HEK293 (cell line): ENCODE measurements around the gene BCKDHA.

ENCODE experiments used
- HIC1 ChIP-seq: fragments of 450-650 bp; formaldehyde crosslinking; IDR thresholded peaks from 2 replicates; pipeline ENCODE4 v1.5.1; 2016; ENCODE audit warnings: missing biosample characterization, missing genetic modification characterization
- MEIS1 ChIP-seq: sonication (generic); formaldehyde crosslinking; IDR thresholded peaks from 2 replicates; pipeline ENCODE4 v1.8.1; 2022; ENCODE audit warnings: missing genetic modification reagents, mild to moderate bottlenecking, borderline replicate concordance
- TRIM28 ChIP-seq: IDR thresholded peaks from 2 replicates; pipeline ENCODE4 v1.6.1; 2011; ENCODE audit warnings: low read length, control low read depth, borderline replicate concordance
- ZBTB11 ChIP-seq: fragments of 450-650 bp; formaldehyde crosslinking; conservative IDR thresholded peaks from 2 replicates; pipeline ENCODE4 v1.5.1; 2016; ENCODE audit warnings: low read depth, missing biosample characterization, missing genetic modification characterization
- ZBTB20 ChIP-seq: fragments of 450-650 bp; formaldehyde crosslinking; IDR thresholded peaks from 2 replicates; pipeline ENCODE4 v1.5.1; 2016; ENCODE audit warnings: missing biosample characterization, missing genetic modification characterization
- ZBTB21 ChIP-seq: fragments of 450-650 bp; formaldehyde crosslinking; IDR thresholded peaks from 2 replicates; pipeline ENCODE4 v1.5.1; 2017; ENCODE audit warnings: missing biosample characterization, missing genetic modification characterization
- ZEB2 ChIP-seq: fragments of 450-650 bp; formaldehyde crosslinking; IDR thresholded peaks from 2 replicates; pipeline ENCODE4 v1.5.1; 2016; ENCODE audit warnings: missing biosample characterization, missing genetic modification characterization
- ZNF10 ChIP-seq: fragments of 450-650 bp; formaldehyde crosslinking; IDR thresholded peaks from 2 replicates; pipeline ENCODE4 v1.5.1; 2017; ENCODE audit warnings: missing biosample characterization, missing genetic modification characterization
- ZNF133 ChIP-seq: fragments of 450-650 bp; formaldehyde crosslinking; IDR thresholded peaks from 2 replicates; pipeline ENCODE4 v1.5.1; 2016; ENCODE audit warnings: missing biosample characterization, missing genetic modification characterization
- ZNF138 ChIP-seq: fragments of 450-650 bp; formaldehyde crosslinking; IDR thresholded peaks from 2 replicates; pipeline ENCODE4 v1.5.1; 2016; ENCODE audit warnings: missing biosample characterization, missing genetic modification characterization, borderline replicate concordance
- ZNF558 ChIP-seq: fragments of 450-650 bp; formaldehyde crosslinking; IDR thresholded peaks from 2 replicates; pipeline ENCODE4 v1.5.1; 2016; ENCODE audit warnings: missing biosample characterization, missing genetic modification characterization
- ZNF654 ChIP-seq: fragments of 450-650 bp; formaldehyde crosslinking; IDR thresholded peaks from 2 replicates; pipeline ENCODE4 v1.5.1; 2016; ENCODE audit warnings: low read depth, missing biosample characterization, missing genetic modification characterization
- TF ChIP-seq, protein P1 (sequence below): fragments of 450-650 bp; formaldehyde crosslinking; IDR thresholded peaks from 2 replicates; pipeline ENCODE4 v1.5.1; 2016; ENCODE audit warnings: missing biosample characterization, missing genetic modification characterization

DNA sequence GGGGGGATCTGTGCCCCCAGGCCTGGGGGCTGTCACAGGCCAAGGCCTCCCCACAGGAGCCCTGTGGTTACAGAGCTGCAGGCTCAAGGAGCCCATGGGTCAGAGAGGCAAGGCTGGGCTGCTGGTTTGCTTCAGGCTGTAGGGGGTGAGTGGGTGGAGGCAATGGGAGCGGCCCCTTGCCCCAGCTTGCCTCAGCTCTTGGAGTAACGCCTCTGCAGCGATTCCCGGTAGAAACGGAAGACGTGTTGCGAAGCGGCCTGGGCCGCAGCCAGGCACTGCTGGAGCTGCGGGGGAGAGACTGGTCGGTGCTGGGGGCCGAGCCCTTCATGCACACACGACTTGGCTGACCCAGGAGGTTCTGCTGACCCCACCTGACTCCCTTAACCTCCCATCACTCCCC lies 11.2 kb upstream of the BCKDHA start:
- TF ChIP-seq ZNF654 = no peak
- TF ChIP-seq, protein P1, sequence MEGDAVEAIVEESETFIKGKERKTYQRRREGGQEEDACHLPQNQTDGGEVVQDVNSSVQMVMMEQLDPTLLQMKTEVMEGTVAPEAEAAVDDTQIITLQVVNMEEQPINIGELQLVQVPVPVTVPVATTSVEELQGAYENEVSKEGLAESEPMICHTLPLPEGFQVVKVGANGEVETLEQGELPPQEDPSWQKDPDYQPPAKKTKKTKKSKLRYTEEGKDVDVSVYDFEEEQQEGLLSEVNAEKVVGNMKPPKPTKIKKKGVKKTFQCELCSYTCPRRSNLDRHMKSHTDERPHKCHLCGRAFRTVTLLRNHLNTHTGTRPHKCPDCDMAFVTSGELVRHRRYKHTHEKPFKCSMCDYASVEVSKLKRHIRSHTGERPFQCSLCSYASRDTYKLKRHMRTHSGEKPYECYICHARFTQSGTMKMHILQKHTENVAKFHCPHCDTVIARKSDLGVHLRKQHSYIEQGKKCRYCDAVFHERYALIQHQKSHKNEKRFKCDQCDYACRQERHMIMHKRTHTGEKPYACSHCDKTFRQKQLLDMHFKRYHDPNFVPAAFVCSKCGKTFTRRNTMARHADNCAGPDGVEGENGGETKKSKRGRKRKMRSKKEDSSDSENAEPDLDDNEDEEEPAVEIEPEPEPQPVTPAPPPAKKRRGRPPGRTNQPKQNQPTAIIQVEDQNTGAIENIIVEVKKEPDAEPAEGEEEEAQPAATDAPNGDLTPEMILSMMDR (tag by site-specific recombination) = no peak
- no peak for TF ChIP-seq MEIS1 (CRISPR knock-in tag)
- no peak for TF ChIP-seq ZBTB11 (tag by site-specific recombination)
- no peak for TF ChIP-seq ZBTB21 (tag by site-specific recombination)
- TF ChIP-seq ZEB2 (tag by site-specific recombination) = no peak
- no peak for TF ChIP-seq ZNF133 (tag by site-specific recombination)
- no peak for TF ChIP-seq ZNF558
- TF ChIP-seq HIC1 (tag by site-specific recombination) = no peak
- TF ChIP-seq TRIM28 = no peak
- TF ChIP-seq ZNF10 (tag by site-specific recombination) = no peak
- TF ChIP-seq ZNF138 (tag by site-specific recombination) = no peak
- TF ChIP-seq ZBTB20 (tag by site-specific recombination) = no peak
